OCI-LY1 (cell line): ENCODE results near the gene GATD1.
A peak's percentile ranks its signal among the peaks of the same experiment; 100 is the strongest.

ENCODE experiments used
- H2AFZ ChIP-seq: fragments of 200-600 bp; sonication (generic), shearing (Covaris generic); 2 replicates; pipeline ENCODE4 v1.6.0; 2014; ENCODE audit warnings: antibody characterized with exemption, mild to moderate bottlenecking, low read length
- H3F3A ChIP-seq: fragments of 200-600 bp; sonication (generic), shearing (Covaris generic); 2 replicates; pipeline ENCODE4 v1.6.0; 2014; ENCODE audit warnings: mild to moderate bottlenecking, antibody characterized with exemption, low read length, moderate library complexity; ENCODE audit not compliant: insufficient read depth
- H3K27ac ChIP-seq: fragments of 200-600 bp; sonication (generic); 2 replicates; pipeline ENCODE4 v1.5.1; 2014; ENCODE audit warnings: low read length, mixed run types, mild to moderate bottlenecking, low read depth; ENCODE audit not compliant: poor library complexity, severe bottlenecking
- H3K27me3 ChIP-seq: fragments of 200-600 bp; sonication (generic); 2 replicates; pipeline ENCODE4 v1.6.0; 2014; ENCODE audit warnings: antibody characterized with exemption, mild to moderate bottlenecking, low read length, moderate library complexity; ENCODE audit not compliant: insufficient read depth
- H3K36me3 ChIP-seq: fragments of 200-600 bp; sonication (generic); 2 replicates; pipeline ENCODE4 v1.6.1; 2014; ENCODE audit warnings: mild to moderate bottlenecking, antibody characterized with exemption, low read length, moderate library complexity, mixed read lengths; ENCODE audit not compliant: insufficient read depth
- H3K4me1 ChIP-seq: fragments of 200-600 bp; sonication (generic); 2 replicates; pipeline ENCODE4 v1.5.1; 2014; ENCODE audit warnings: mild to moderate bottlenecking, low read length, moderate library complexity; ENCODE audit not compliant: insufficient read depth, severe bottlenecking
- H3K4me2 ChIP-seq: fragments of 200-600 bp; sonication (generic), shearing (Covaris generic); 2 replicates; pipeline ENCODE4 v1.6.1; 2014; ENCODE audit warnings: low read length
- H3K4me3 ChIP-seq: fragments of 200-600 bp; sonication (generic); 2 replicates; pipeline ENCODE4 v1.5.1; 2014; ENCODE audit warnings: low read length, low read depth, mild to moderate bottlenecking, mixed read lengths; ENCODE audit not compliant: poor library complexity, severe bottlenecking
- H3K79me2 ChIP-seq: fragments of 200-600 bp; shearing (Covaris generic); 2 replicates; pipeline ENCODE4 v1.6.1; 2016; ENCODE audit warnings: mixed run types, low read length, mixed read lengths; ENCODE audit not compliant: insufficient read depth
- H3K9ac ChIP-seq: fragments of 200-600 bp; sonication (generic), shearing (Covaris generic); 2 replicates; pipeline ENCODE4 v1.6.1; 2014; ENCODE audit warnings: mild to moderate bottlenecking, low read length, mixed read lengths
- H3K9me2 ChIP-seq: fragments of 200-600 bp; sonication (generic), shearing (Covaris generic); 2 replicates; pipeline ENCODE4 v1.6.1; 2014; ENCODE audit warnings: low read depth, mild to moderate bottlenecking, low read length, mixed read lengths
- H3K9me3 ChIP-seq: fragments of 200-600 bp; shearing (Covaris generic); 2 replicates; pipeline ENCODE4 v1.6.1; 2014; ENCODE audit warnings: low read length, mixed read lengths
- H4K20me1 ChIP-seq: fragments of 200-600 bp; sonication (generic), shearing (Covaris generic); 2 replicates; pipeline ENCODE4 v1.6.0; 2016; ENCODE audit warnings: mild to moderate bottlenecking, low read length; ENCODE audit not compliant: insufficient read depth
- CTCF ChIP-seq: fragments of 200-600 bp; sonication (generic), shearing (Covaris generic); IDR thresholded peaks from 2 replicates; pipeline ENCODE4 v1.5.1; 2017; ENCODE audit warnings: mild to moderate bottlenecking, antibody characterized with exemption, low read length, moderate library complexity, mixed read lengths
- EZH2 ChIP-seq: fragments of 200-600 bp; sonication (generic), shearing (Covaris generic); IDR thresholded peaks from 2 replicates; pipeline ENCODE4 v1.8.0; 2017; ENCODE audit warnings: borderline replicate concordance, mixed run types, mild to moderate bottlenecking, antibody characterized with exemption, low read length, moderate library complexity, mixed read lengths

The GATD1 gene

GRCh38 chr11:777288-778255, at the start of gene GATD1:
GATD1 (minus strand) TSS chr11:777487; CDS start chr11:777462, 25 bp downstream.
- Histone ChIP-seq H4K20me1 (no peaks in the 10 kb centered on the region), H3K79me2 (peaks cover 19% of the 10 kb centered on the region)

GRCh38 chr11:826836-827145, 49.5 kb upstream of the GATD1 start:
- H3K79me2 ChIP-seq: no peaks in the 10 kb centered on the region
- H3K4me3 ChIP-seq: peak overlapping the region; percentile 52
- peak overlapping the region; percentile 42; the same call in 1 of the 2 replicates for H3K9ac ChIP-seq
- H2AFZ ChIP-seq: no peak overlapping the region
- peaks cover 14% of the 10 kb centered on the region for H3K36me3 ChIP-seq
- H3F3A ChIP-seq: no peaks in the 10 kb centered on the region
- TF ChIP-seq EZH2 (no peak), CTCF (no peak)
- H3K4me2 ChIP-seq: peak overlapping the region; percentile 73
- peaks cover 22% of the 10 kb centered on the region for H3K27me3 ChIP-seq
- H3K9me2 ChIP-seq: no peaks in the 10 kb centered on the region
- peaks cover 31% of the 10 kb centered on the region for H3K4me1 ChIP-seq
- H3K27ac ChIP-seq: no peak overlapping the region
- no peaks in the 10 kb centered on the region for H3K9me3 ChIP-seq
- H4K20me1 ChIP-seq: no peaks in the 10 kb centered on the region

More at GRCh38 chr11:777288-778255, at the start of gene GATD1:
- H3K27ac ChIP-seq: peak within 1 kb of the TSS; percentile 26
- peak within 1 kb of the TSS; percentile 83 for H3K9ac ChIP-seq
- H3K9me3 ChIP-seq: no peaks in the 10 kb centered on the region
- no peak within 1 kb of the TSS for H2AFZ ChIP-seq
- peaks cover 44% of the 10 kb centered on the region for H3K4me1 ChIP-seq
- H3K36me3 ChIP-seq: peaks cover 49% of the 10 kb centered on the region
- H3K27me3 ChIP-seq: no peaks in the 10 kb centered on the region
- H3F3A ChIP-seq: no peaks in the 10 kb centered on the region
- peak within 1 kb of the TSS; percentile 84 for H3K4me2 ChIP-seq
- H3K9me2 ChIP-seq: no peaks in the 10 kb centered on the region
- peak within 1 kb of the TSS; percentile 93 for H3K4me3 ChIP-seq
- TF ChIP-seq EZH2 (no peak), CTCF (no peak)

- Histone ChIP-seq H3K79me2 (no peaks in the 10 kb centered on the region), H3K36me3 (peaks cover 14% of the 10 kb centered on the region), H3K4me1 (peaks cover 31% of the 10 kb centered on the region), H3K27me3 (peaks cover 21% of the 10 kb centered on the region), H3F3A (no peaks in the 10 kb centered on the region), H3K9me3 (no peaks in the 10 kb centered on the region), H3K9me2 (no peaks in the 10 kb centered on the region), H4K20me1 (no peaks in the 10 kb centered on the region), H3K9ac (no peak overlapping the region), H2AFZ (no peak overlapping the region), H3K27ac (no peak overlapping the region), H3K4me3 (no peak overlapping the region), H3K4me2 (no peak overlapping the region)
- TF ChIP-seq EZH2: no peak
- TF ChIP-seq CTCF: no peak
Measured at GRCh38 chr11:826227-826621, 48.9 kb upstream of the GATD1 start.
